GM15510 (cell line): ENCODE measurements around the gene HOXD12.

Experiments used
- POLR2A ChIP-seq: IDR thresholded peaks from 3 replicates; pipeline ENCODE4 v1.6.1; 2011; ENCODE audit warnings: borderline replicate concordance; ENCODE audit not compliant: insufficient read length; ENCODE audit errors: extremely low read depth

Gene HOXD12, protein sequence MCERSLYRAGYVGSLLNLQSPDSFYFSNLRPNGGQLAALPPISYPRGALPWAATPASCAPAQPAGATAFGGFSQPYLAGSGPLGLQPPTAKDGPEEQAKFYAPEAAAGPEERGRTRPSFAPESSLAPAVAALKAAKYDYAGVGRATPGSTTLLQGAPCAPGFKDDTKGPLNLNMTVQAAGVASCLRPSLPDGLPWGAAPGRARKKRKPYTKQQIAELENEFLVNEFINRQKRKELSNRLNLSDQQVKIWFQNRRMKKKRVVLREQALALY

DNA sequence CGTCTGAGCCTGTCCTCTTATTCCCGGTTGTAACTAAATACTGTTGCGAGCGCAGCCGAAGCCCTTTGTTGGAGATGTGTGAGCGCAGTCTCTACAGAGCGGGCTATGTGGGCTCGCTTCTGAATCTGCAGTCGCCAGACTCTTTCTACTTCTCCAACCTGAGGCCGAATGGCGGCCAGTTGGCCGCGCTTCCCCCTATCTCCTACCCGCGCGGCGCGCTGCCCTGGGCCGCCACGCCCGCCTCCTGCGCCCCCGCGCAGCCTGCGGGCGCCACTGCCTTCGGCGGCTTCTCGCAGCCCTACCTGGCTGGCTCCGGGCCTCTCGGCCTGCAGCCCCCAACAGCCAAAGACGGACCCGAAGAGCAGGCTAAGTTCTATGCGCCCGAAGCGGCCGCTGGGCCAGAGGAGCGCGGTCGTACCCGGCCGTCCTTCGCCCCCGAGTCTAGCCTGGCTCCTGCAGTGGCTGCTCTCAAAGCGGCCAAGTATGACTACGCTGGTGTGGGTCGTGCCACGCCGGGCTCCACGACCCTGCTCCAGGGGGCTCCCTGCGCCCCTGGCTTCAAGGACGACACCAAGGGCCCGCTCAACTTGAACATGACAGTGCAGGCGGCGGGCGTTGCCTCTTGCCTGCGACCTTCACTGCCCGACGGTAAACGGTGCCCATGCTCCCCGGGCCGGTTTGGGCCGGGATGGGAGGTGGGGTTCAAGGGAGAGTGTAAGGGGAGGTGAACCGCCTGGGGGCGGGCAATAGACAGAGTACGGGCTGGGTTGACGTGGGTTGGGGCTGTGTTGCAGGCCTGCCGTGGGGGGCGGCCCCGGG is at the start of gene HOXD12:
Gene HOXD12 (plus strand): TSS at position 68 of the 819 bp plus-strand sequence. CDS start 7 bp downstream, at position 75.
- no peak for TF ChIP-seq POLR2A

DNA sequence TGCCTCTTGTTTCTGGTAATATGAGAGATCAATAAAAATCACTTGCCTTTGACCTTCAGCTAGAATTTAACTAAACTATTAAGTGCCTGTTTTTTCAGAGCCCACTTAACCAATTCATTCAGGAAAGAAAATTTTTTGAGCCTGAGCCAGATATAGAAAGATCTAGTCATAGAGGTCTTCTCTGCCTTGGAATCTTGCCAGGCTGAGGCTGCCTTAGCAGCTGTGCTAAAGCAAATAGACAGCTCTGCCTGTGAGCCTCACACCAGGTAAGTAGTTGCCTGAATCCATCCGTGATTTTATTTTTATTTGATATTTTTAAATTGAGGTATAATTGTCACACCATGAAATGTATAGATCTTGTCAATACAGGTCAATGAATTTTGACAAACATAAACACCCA is 43.2 kb upstream of the HOXD12 start:
- no peak for TF ChIP-seq POLR2A

DNA sequence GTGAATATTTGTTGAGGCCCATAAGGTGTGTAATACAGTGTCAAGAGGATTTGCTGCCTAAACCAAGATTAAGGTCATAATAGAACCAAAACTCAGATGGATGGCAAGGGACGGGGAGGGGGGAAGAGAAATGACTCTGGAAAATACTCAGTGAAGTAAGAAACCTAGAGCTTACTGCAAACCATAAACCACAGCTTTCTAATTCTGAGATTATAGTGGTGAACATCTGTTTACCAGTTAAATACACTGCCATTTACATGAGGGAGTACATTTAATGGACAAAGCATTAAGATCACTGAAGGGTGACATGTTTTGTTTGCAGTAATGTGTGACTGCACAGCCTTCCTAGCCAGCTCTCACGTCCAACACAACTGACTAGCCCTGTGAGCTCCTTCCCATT is 35.6 kb upstream of the HOXD12 start:
- TF ChIP-seq POLR2A: no peak

DNA sequence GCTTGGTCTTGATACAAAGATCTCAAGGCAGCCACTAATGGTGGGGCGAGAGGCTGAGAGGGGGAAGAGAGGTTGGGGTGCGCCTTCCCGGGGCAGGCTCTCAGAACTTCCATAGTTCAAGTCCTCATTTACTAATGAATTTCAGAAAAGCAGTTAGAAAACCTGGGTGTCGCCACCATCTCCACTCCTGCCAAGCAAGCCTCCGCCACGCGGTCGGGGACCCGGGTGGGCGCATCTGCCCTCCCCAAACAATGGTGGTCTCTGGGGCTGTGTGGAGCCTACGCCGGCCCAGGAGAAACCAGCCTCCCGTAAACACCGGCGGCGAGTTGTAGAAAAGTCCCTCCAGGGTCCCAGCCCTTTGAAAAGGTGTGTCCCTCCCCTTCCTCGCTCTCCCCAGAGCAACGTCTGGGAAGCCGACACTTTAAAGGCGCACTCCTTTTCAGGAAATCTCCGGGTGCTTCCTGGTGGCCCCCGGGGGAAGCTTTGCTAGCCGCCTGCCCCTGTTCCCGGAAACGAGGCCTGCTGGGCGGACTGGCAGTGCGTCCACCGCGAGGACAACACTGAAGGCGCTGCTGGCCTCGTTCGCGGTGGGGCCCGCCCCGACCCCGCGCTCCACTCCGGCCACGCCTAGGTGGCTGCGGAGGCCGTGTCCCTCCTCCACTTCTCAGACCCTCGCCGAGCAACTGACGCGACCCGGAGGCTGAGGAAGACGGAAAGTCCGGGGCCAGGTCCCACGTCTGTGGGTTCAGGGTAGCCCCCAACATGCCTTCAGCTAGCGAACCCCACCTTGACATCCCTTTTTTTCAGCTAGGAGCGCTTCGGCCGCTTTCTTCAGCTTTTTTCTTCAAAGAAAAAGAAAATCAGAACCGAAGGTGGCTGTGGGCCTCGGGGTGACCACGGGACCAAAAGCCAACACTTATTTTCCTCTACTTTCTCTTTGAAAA is 32.7 kb upstream of the HOXD12 start:
- no peak for TF ChIP-seq POLR2A

DNA sequence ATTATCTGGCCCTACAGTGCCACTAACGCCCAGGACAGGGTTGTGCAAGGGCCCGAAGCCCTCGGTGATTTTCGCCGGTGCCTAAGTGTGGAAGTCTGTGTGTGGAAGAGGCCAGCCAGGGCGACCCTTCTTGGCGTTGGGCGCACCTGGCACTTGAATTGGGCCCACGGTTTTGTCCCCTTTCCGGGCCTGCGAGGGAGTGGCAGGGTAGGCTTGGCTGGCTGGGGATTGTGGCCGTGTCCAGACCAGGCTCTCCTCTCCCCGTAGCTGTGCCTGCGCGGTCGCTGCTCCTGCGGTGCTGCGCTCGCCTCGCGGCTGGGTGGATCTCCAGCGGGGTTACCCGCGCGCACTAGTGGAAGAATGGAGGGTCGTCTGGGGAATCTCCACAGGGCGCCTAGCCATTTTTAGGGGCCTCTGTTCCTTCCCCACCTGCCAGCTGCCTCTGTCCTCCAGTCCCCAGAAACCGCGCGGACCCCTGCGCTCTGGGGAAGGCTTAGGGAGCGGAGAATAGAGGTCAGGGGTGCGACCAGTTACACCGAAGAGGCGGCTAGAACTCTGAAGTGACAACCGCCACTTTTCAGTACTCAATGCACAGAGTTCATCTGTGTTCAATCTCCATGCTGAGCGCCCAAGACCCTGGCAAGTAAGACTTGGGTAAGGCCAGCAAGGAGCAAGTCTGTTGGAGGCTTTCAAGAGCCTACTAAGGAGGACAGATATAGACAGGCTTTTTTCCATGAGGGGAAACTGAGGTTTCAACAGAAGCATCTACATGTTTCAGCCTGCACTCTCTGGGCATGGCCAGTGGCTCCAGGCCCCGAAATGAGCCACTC is 31.8 kb upstream of the HOXD12 start:
- TF ChIP-seq POLR2A: no peak

DNA sequence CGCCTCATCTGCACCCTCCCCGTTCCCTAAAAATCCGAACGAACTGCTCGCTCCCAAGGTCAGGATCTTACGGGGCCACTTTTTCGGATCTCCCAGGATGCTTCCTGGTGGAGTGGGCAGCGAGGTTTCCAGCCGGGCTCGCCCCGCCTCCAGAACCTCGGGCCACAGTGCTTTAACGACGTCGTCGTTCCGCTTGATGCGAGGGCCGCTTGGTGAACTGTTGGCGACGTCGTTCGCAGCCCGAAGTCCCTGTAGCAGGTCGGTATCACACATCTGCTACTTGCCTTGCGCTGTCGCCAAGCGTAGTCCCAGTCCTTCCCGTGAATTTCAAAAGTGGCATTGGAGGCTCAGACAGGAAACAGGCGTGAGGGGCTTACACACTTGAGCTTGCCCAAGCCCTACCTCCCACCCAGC is 31.2 kb upstream of the HOXD12 start:
- TF ChIP-seq POLR2A: no peak

DNA sequence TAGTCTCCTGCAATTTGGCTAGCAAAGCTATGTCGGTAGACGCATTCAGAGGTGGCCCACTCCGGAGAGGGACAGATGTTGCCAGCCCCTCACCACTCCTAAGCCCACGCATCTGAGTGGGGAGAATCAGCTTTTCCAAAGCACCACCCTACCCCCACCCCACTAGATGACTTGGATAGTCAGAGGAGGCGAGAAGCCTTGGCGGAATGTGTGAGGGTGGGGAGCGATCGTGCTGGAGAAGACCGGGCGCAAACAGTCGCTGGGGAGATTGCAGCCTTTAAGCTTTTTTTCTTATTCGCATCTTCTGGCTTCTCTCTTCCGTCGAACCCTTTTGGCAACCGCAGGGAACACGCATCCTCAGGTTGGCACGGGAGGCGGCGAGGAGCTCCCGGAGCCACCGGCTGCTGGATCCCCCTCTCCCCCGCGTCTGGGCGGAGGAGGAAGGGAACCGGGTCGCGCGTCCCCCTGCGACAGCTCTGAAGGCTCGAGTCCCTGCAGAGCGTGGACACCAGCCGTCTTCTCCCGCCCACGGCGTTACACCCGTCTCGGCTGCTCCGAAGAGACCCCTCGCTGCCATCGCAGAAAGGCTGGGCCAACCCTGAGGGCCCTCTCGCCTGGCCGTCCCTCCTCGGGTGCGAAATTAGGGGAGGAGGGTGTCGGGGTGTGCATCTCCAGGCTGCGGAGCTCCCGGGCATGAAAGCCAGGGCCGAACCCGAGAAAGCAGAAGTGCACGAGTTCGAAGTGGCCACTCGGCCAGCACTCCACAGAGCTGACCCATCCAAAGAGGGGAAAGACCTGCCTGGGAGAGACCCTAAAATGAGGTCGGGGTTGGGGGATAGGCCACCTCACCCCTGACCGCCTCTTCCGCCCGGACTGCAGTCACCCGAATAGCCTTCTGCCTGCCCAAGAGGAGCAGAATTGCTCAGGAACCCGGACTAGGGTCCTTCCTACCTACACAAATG is 28.0 kb upstream of the HOXD12 start:
- no peak for TF ChIP-seq POLR2A

DNA sequence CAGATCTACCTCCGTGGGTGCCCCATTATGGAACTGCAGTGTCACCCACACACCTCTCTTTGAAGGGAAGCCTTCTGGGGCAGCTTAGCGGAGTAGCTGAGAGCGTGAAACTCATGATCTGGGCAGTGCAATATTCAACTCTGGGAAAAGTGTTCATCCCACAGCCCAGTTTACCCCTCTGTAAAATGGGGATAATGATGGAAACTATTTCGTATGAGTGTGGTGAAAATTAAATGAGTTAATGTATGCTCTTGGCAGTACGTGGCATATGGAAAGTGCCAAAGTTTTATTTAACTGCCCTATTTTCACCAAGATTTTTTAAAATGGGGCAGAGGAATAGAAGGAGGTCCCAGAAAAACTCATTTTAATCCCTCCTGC is 27.3 kb upstream of the HOXD12 start:
- no peak for TF ChIP-seq POLR2A

DNA sequence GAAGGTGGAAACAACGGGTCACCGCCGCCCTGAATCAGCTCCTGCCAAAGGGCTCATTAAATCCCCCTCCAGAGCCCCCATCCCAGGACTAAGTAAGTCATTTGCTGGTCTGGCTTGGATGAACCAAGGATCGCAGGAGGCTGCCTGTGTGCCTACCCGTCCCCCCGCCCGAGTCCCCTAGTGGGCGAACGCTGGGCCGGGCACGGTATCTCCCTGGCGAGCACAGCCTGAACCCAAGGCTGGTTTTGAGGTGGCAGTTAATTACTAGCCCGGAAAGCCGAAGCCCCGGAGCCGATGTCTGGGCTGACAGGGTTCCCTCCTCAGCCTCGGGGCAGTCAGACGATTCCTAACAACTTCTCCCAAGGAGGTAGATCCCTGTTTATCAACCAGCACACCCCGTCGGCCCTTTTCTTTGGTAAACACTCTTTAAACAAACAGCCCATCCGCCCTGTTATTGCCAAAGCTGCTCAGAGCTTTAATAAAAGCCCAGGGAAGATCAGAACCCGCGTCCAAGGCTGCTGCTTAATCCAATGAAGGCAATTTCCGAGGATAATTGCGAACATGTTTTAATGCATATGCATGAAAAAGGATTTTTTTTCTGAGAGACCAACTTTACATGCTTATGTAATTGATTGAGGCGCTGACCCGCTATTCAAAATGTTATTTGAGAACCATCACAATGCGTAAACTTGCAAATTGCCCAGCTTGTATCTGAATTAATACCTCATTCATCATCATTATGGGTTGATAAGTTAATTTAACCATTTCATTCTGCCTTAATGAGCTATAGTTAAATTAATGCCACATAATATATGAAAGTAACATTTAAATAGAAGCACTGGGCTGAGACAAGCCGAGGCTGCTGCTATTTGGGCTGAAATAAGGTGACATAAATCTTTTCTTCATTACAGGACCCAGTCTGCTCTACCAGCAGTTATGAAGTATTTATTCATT is 26.4 kb upstream of the HOXD12 start:
- TF ChIP-seq POLR2A: no peak

DNA sequence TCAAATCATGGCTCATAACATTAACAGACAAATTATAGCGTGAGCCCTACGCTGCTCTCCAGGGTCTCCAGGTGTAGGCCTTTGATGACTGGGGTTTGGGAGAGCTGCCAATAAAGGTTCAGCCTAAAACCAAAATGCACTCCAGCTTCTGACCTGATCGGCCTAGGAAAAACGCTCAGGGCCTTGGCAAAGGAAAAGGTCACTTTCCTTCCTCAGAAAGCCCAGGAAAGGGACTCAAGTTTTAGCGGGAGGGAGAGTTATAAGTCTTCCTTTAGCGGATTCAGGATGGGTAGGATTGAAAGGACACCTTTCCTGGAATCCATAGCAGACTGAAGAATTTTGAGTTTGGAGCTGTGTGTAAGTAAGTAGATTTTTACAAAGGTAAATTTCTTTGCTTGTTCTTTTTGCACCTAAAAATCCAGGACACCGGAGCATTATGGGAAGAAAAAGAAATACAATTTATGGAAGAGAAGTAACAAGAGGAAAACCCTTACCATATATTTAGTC is 24.6 kb upstream of the HOXD12 start:
- TF ChIP-seq POLR2A: no peak

DNA sequence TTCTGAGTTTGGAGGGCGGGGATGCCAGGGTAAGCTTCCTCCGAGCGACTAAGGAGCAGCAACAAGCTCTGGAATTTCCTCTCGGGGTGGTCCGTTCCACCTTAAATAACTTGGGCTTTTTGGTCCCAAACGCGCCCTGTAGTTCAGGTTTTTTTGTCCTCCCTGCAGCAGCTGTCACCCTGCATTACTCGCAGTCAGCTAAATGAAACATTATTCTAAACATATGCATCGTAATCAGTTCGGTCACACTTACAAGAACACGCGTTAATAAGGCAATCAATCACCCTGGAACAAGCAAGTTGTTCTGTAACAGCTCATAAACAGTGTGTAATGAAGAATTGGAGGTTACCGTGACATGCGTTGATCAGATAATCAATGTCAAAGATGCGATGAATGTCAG is 24.1 kb upstream of the HOXD12 start:
- TF ChIP-seq POLR2A: no peak

DNA sequence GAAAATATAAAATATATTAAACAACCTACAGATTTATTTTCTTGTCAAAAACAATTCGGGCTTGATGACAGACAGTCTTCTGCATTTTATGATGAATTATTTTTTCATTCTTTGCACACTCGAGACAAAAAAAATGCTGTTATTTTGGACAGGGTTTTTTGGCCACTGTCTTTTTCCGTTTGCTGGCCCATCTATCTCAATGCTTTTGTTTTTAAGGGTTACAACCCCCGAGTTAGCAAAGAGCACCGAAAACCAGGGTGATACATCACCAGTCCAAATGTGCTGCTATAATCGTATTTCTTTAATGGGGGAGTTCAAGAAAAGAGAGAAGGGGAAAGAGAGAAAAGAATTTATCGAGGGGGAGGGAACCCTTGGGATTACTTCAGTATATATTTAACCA is 23.5 kb upstream of the HOXD12 start:
- no peak for TF ChIP-seq POLR2A
